ENCODE measurements around the gene CLBA1.

Gene CLBA1

GRCh38 chr14:104968541-104969401 lies 16.8 kb upstream of the CLBA1 start:
- no peak for DNase-seq

- no peak for DNase-seq
These were observed 15.8 kb upstream of the CLBA1 start for GRCh38 chr14:104969741-104970230.

- DNase-seq = no peak
These were observed 15.1 kb upstream of the CLBA1 start for GRCh38 chr14:104970231-104971068.

- no peak for DNase-seq
These were observed 13.9 kb upstream of the CLBA1 start for GRCh38 chr14:104971447-104972240.

- DNase-seq = no peak
These were observed 13.1 kb upstream of the CLBA1 start for GRCh38 chr14:104972301-104973134.

GRCh38 chr14:104973135-104973384 lies 12.5 kb upstream of the CLBA1 start:
- DNase-seq = no peak

- no peak for DNase-seq
These were observed 12.0 kb upstream of the CLBA1 start for GRCh38 chr14:104973385-104974145.

- DNase-seq = no peak
These were observed 11.4 kb upstream of the CLBA1 start for GRCh38 chr14:104974146-104974541.

- DNase-seq = no peak
These were observed 10.8 kb upstream of the CLBA1 start for GRCh38 chr14:104974665-104975390.

- no peak for DNase-seq
These were observed 9.9 kb upstream of the CLBA1 start for GRCh38 chr14:104975481-104976197.

- DNase-seq = peak; percentile 47
These were observed 9.2 kb upstream of the CLBA1 start for GRCh38 chr14:104976198-104977007.

GRCh38 chr14:104977008-104977680 lies 8.4 kb upstream of the CLBA1 start:
- no peak for DNase-seq

- peak; percentile 49 for DNase-seq
These were observed 7.6 kb upstream of the CLBA1 start, which contains the start of gene AHNAK2 for GRCh38 chr14:104977681-104978653. AHNAK2 (minus strand) TSS chr14:104978374; CDS start chr14:104978237, 137 bp downstream.

GRCh38 chr14:104978746-104979691 lies 6.6 kb upstream of the CLBA1 start:
- no peak for DNase-seq

GRCh38 chr14:104979758-104980610 lies 5.6 kb upstream of the CLBA1 start:
- DNase-seq = no peak
